GM12878 (cell line): ENCODE results near the gene GPR153. TPM values are rescaled to one million over a fixed set of nuclear protein-coding genes. Genes with fewer than 3 reads are reported as not detected.

Experiments used
- ATF2 ChIP-seq: IDR thresholded peaks from 2 replicates; pipeline ENCODE4 v1.6.1; 2012; ENCODE audit warnings: low read length, inconsistent platforms
- BCL3 ChIP-seq: IDR thresholded peaks from 2 replicates; pipeline ENCODE4 v1.6.1; 2011; ENCODE audit warnings: borderline replicate concordance, low read depth, mild to moderate bottlenecking, moderate library complexity, low read length; ENCODE audit not compliant: insufficient read depth, poor library complexity, severe bottlenecking
- BHLHE40 ChIP-seq, 2 experiments: fragments of 450-650 bp in 1 of 2; IDR thresholded peaks; 2 replicates each; pipeline ENCODE4 v1.6.1; 2011 to 2017; ENCODE audit warnings: low read depth in 2 of 2, borderline replicate concordance in 1 of 2, improper control_type of control experiment in 1 of 2, low read length in 1 of 2, mild to moderate bottlenecking in 1 of 2
- CBX3 ChIP-seq: fragments of 200-600 bp; sonication (generic); IDR thresholded peaks from 2 replicates; pipeline ENCODE4 v1.6.1; 2016; ENCODE audit warnings: low read depth, borderline replicate concordance
- CREB1 ChIP-seq: IDR thresholded peaks from 2 replicates; pipeline ENCODE4 v1.6.1; 2012; ENCODE audit warnings: low read depth, mild to moderate bottlenecking, inconsistent platforms
- EGR1 ChIP-seq, 2 experiments: IDR thresholded peaks; 1 replicate in 1 of 2; 2 replicates in 1 of 2; pipeline ENCODE4 v1.6.1; 2011 to 2012; ENCODE audit warnings: low read depth in 2 of 2, low read length in 2 of 2, borderline replicate concordance in 1 of 2, mild to moderate bottlenecking in 1 of 2, moderate library complexity in 1 of 2
- REST ChIP-seq: IDR thresholded peaks from 2 replicates; pipeline ENCODE4 v1.6.1; 2012; ENCODE audit warnings: mild to moderate bottlenecking, low read depth, low read length
- SIN3A ChIP-seq: IDR thresholded peaks from 2 replicates; pipeline ENCODE4 v1.6.1; 2012; ENCODE audit warnings: low read depth, low read length, improper control_type of control experiment
- SMARCA5 ChIP-seq: fragments of 450-650 bp; IDR thresholded peaks from 2 replicates; pipeline ENCODE4 v1.6.1; 2017; ENCODE audit warnings: mild to moderate bottlenecking
- SMC3 ChIP-seq: IDR thresholded peaks from 2 replicates; pipeline ENCODE4 v1.6.1; 2011; ENCODE audit warnings: low read length, improper control_type of control experiment, borderline replicate concordance
- TBL1XR1 ChIP-seq: IDR thresholded peaks from 2 replicates; pipeline ENCODE4 v1.6.1; 2012; ENCODE audit warnings: low read depth, low read length, improper control_type of control experiment
- ZNF687 ChIP-seq: fragments of 450-650 bp; IDR thresholded peaks from 2 replicates; pipeline ENCODE4 v1.6.1; 2017; ENCODE audit warnings: mild to moderate bottlenecking, moderate library complexity
- ZSCAN29 ChIP-seq: fragments of 450-650 bp; IDR thresholded peaks from 2 replicates; pipeline ENCODE4 v1.6.1; 2017; ENCODE audit warnings: mild to moderate bottlenecking, moderate library complexity
- ZZZ3 ChIP-seq: IDR thresholded peaks from 2 replicates; pipeline ENCODE4 v1.6.1; 2011; ENCODE audit warnings: low read depth; ENCODE audit not compliant: control insufficient read depth, insufficient read length
- polyA plus RNA-seq, 11 experiments: library from polyadenylated mRNA; depleted of rRNA in 4 of 11; unstranded in 6 of 11; stranded (reverse) in 5 of 11; fragments of >200 nt; fragmentation: Nextera tagmentation in 4 of 11; fragmentation: Illumina TruSeq in 1 of 11; extraction: Ambion mirVana in 4 of 11; extraction: Trizol in 1 of 11; gene quantifications; 1 replicate in 1 of 11; 2 replicates in 10 of 11; pipeline versions ENCODE4 v1.2.1 to v1.2.3, GENCODE V29; 2011 to 2016; ENCODE audit warnings: inconsistent platforms in 2 of 11, missing spikeins in 2 of 11, low read depth in 1 of 11
- total RNA-seq, 4 experiments: library from RNA; depleted of rRNA in 3 of 4; stranded (reverse); fragments of >200 nt in 3 of 4; fragmentation: Illumina TruSeq in 1 of 4; extraction: Trizol in 1 of 4; gene quantifications; 2 replicates each; pipeline versions ENCODE4 v1.2.1 to v1.2.3, GENCODE V29; 2013 to 2021
- TF ChIP-seq, protein P1 (sequence below): fragments of 450-650 bp; IDR thresholded peaks from 2 replicates; pipeline ENCODE4 v1.6.1; 2017; ENCODE audit warnings: mild to moderate bottlenecking

GPR153 gene
- total and polyA plus RNA-seq, 10 of the 15 experiments (the other 5 are each of a cell fraction or from before 2014, with no cell fraction given): 0.04 to 2.2 (median 0.54) TPM

DNA sequence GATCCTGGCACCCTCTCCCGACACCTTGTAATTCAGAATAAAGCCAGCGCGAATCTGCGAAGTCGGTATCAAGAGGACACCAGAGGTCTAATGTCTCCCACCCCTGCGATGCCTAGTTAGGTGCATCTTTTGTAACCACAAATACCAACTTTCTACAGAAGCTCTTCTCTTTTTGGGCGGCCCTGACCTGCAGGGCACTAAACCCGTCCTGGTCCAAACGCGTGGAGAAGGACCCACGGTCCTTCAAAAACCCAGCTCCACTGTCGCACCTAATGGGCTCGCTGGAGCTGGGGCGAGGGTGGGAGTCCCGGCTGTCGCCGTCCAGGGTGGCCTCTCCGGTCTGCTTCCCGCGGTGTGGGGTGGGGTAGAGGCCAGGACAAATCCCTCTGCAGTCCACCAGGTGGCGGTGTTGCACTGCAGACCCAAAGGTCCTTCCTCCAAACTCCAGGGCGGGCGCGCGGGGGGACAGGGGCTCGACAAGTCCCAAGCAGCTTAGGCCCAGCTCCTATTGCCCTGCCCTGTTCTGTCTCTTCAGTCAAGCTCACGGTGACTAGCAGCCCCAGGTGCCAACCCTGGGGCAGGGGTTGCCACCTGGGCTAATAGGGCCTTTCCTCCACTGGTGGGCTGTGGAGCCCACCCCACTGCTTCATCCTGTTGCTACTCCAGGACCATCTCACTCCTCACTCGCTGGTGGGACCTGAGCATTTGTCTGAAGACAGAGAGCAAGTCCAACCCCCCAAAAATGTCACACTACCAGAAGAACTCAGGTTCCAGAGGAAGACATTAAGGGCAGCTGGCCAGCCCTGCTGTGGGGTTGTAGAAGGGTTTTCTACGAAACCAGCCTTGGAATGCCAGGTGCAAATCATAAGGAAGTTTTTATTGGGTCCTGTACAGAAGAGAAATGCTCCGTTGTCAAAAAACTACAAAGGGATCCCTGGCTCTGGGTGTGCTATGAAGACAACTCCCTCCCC is 14.1 kb downstream of the GPR153 start (continued):
- TF ChIP-seq ZNF687 (no peak), SMC3 (peak; percentile 97), ATF2 (no peak), TBL1XR1 (peak; percentile 39; the same call in 1 of the 2 replicates), ZZZ3 (no peak), EGR1 (IDR thresholded peaks at IDR 0.05; ENCODE audit: borderline replicate concordance in 1 of 2, low read depth in 2 of 2, low read length in 2 of 2) (no peak), SIN3A (0 out of 2 replicates have a peak, but pooled peaks have one; percentile 42), ZSCAN29 (no peak), SMARCA5 (no peak), CREB1 (0 out of 2 replicates have a peak, but pooled peaks have one; percentile 22), BHLHE40 (IDR thresholded peaks at IDR 0.05; ENCODE audit: borderline replicate concordance in 1 of 2, low read depth in 2 of 2, low read length in 1 of 2) (no peak), CBX3 (no peak), BCL3 (no peak), REST (peak; percentile 49; the same call in 1 of the 2 replicates)
- TF ChIP-seq, protein P1, sequence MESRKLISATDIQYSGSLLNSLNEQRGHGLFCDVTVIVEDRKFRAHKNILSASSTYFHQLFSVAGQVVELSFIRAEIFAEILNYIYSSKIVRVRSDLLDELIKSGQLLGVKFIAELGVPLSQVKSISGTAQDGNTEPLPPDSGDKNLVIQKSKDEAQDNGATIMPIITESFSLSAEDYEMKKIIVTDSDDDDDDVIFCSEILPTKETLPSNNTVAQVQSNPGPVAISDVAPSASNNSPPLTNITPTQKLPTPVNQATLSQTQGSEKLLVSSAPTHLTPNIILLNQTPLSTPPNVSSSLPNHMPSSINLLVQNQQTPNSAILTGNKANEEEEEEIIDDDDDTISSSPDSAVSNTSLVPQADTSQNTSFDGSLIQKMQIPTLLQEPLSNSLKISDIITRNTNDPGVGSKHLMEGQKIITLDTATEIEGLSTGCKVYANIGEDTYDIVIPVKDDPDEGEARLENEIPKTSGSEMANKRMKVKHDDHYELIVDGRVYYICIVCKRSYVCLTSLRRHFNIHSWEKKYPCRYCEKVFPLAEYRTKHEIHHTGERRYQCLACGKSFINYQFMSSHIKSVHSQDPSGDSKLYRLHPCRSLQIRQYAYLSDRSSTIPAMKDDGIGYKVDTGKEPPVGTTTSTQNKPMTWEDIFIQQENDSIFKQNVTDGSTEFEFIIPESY: no peak
